NCI-H2227 treated with DMSO at 0.1 percent for 48 hours (cell line): ENCODE data around the gene COL10A1.

Experiments used
- DNase-seq: peaks from one replicate; lab custom pipeline; 2025; lab: John Stamatoyannopoulos, UW

The COL10A1 gene

DNA sequence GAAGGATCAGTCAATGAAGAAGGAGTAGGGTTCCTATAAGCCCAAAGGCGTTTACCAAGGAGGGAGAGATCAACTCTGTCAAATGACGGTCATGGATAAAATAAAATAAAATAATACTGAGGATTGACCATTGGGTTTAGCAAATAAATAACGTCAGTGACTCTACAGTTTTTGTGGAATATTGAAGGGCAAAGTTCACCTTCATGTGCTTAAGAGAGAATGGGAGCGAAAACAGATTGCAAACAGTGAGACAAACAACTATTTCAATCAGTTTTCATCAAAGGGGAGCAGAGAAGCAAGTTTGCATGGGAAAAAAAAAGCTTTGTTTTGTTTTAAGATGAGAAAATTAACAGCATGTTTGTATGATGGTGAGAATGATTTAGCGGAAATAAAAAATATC, 42.9 kb downstream of the COL10A1 start:
- DNase-seq = no peak

DNA sequence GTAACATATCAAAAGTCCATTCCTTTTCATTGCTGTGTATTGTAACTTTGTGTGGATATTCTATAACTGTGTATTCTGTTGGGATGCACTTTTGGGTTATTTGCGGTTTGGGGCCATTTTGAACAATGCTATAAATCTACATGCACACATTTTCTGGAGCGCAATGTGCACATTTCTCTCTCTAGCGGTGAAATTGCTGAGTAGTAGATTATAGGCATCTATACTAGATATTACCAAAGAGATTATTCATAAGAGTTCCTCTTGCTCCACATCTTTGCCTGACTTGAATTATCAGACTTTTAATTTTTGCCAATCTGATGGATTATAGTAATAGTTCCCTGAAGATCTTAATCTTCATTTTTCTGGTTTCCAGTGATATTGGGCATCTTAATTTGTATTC, 47.0 kb downstream of the COL10A1 start:
- DNase-seq = no peak

DNA sequence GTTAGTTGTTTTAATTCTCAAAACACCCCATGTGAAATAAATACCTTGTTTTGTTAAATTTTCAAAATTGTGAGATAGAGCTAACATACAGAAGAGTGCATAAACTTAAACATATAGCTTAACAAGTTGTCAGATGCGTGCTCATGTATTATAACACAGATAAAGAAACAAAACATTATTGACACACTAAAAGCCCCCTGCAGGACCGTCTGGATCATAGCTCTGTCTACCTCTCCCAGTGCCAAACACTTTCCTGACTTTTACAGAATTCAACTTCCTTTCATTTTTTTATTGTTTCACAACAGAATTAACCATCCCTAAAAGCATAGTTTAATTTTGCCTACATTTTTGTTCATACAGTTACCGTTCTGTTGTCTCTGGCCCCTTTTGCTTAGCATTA, 47.4 kb downstream of the COL10A1 start:
- no peak for DNase-seq

DNA sequence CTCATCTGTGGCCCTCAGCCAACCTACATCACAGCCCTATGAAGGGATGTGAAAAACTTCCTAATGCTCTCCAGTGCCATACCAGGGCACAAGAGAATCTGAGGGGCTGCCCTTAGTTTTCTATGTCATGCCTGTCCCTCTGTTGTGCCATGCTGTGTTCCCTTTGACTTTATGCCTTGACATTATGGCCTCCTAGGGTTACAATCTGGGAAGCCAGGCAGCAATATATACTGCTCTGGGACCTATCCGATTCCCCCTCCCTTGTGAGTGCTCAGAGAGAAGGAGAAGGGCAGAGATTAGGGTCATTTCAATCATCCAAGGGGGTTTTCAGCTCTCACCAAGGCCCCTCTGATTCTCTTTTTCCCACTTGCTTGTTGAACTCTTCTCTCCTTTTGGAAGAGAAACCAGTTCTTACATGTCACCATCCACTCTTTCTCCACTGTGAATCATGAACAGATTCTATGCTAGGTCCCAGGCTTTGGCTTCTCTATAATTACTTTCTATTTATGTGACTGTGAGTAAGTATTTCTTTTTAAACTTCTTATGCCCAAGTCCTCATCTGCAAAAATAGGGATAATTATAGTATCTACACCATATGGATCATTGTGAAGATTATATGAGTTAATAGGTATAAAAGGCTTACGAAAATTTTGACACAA, 51.1 kb downstream of the COL10A1 start:
- DNase-seq = no peak

DNA sequence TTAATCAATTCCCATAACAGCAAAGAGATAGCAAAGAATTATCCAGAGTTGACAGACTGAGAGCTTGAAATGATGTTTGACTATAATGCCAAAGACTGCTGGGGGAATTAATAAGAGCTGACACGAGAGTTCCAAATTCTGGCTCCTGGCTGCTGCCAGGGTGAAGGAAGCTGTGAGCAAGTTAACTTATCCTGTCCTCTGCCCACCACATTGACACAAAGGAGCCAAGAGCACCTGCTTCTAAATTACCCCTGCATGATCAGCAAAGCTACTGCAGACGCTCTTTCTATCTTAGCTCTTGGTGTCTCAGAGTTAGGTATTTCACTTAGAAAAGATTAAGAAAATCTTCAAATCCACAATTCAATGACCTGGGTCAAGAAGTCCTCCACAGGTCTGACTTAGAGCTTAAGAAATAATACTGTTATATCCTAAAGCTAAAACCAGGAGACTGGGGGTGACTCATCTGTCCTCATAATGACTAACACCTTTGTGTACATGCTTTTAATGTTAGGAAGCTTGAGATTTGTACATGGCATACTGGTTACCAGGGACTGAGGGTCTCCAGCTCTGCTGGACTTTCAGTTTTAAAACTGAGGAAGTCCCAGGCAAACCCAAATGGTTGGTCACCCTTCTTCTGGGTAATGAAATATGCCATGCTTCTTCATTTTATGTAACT, 52.0 kb downstream of the COL10A1 start:
- no peak for DNase-seq

DNA sequence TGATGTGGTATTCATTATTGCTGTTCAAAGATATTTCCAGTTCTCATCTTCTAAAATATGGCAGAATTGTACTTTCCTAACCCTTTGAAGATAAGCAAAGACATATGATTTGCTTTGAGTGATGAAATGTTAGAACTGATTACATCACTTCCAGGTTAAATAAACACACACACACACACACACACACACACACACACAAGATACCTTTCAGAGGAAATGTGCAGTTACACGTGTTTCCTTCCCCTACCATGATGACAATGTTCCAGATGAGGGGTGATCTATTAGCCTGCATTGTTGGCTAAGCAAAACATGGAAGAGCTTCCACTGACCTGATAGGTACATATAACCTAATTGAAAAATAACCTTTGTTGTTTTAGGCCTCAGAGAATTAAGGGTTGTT, 53.6 kb downstream of the COL10A1 start:
- DNase-seq = no peak

DNA sequence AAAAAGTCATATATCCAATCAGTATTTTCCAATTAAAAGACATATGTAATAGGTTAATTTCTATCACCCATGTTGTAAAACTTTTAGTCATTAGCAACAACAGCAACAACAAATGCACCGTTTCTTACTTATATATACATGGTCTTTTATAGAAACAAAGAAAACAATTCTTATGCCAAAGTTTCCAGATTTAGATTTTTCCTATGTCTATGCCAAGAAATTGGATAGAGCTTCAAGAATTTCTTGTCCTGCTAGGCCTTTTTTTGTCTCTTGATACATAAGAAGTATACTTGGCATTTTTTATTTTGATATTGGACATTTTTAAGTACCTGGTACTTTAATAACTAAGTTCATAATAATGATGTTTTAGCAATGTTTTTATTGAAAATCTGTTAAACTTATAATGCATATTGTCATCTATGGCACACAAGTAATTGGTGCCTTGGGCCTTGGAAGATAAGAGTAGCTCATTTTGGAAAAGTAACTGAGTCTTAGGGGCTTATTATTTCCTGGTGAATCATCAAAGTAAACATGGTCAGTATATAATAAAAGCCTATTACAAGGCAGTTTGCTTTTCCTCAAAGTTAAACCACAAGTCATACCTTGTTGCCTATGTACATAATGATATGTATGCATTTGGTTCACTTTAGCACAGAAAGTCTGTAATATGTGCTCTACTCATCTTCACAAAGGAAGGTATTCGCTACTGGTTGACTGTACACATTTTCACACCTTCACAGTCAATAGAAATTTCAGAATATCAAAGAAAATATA, 55.1 kb downstream of the COL10A1 start:
- DNase-seq = no peak

DNA sequence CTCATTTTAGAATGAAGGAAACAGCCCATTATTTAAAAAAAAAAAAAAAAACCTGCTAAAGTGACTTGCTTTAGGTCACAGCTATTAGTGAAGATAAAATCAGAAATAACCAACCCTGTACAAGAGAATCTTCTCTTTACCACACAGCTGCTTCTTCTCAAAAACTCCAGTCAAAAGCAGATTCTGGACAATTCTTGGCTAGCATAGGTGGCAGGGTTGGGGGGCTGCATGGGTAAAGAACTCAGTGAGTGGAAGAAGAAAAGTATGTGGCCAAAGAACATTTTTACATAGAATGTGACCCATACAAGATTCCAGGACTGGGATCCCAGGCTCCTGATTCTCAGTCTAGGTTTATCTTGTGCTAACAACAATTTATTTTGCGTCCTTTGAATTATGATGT, 55.8 kb downstream of the COL10A1 start:
- no peak for DNase-seq
